ENCODE measurements around the gene FEN1.

The FEN1 gene

DNA sequence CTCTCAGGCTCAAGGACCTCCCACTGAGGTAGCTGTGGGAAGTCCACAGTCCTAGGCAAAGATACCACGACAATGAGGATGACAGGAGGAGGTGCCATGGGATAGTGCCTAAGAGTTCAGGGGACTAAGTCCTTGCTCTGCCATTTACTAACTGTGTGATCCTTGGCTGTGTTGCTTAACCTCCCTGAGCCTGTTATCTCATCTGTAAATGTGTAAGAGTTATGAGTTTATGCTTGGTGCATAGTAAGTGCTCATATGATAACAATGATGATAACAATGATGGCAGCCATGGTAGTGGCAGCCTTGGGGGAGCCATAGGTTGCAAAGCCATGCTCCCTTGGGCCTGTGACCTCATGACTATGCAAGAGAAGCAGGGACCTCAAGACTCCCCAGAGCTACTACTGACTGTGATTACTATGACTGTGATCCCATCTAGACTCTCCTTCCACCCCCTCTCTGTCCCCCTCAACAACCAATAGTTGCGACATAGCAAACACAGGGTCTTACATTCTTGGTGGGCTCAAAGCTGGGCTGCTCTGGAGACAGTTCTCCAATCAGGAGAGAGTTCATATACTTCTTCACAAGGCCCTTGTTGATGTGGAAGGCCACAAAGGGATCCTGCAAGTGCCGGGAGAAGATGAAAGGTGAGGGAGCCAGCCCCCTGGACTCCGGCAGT is 20.2 kb downstream of the FEN1 start:
- 94 to 100% methylated on average over 1 to 4 of the region's 4 CpGs for WGBS, 2 experiments (ENCODE audit: insufficient coverage in 2 of 2)
- peaks cover 69% of the 10 kb centered on the region for H3K36me3 ChIP-seq (ENCODE audit: control insufficient read depth, insufficient read depth, low read length)
- H3K27ac ChIP-seq (ENCODE audit: low read depth, low read length, severe bottlenecking) = no peak overlapping the region
- no peaks in the 10 kb centered on the region for H3K9me3 ChIP-seq (ENCODE audit: control insufficient read depth, low read length)
- no peak overlapping the region for H3K4me3 ChIP-seq (ENCODE audit: extremely low read depth, insufficient read depth, low read length, poor library complexity, severe bottlenecking)
- H3K4me1 ChIP-seq (ENCODE audit: control insufficient read depth, insufficient read depth, low read length, poor library complexity, severe bottlenecking) = peaks cover 10% of the 10 kb centered on the region

- peak overlapping the region; percentile 90 for H3K27ac ChIP-seq (ENCODE audit: low read depth, low read length, severe bottlenecking)
- WGBS, 2 experiments (ENCODE audit: insufficient coverage in 2 of 2) = 75 to 84% methylated on average over 14 to 15 of the region's 16 CpGs
- H3K4me1 ChIP-seq (ENCODE audit: control insufficient read depth, insufficient read depth, low read length, poor library complexity, severe bottlenecking) = peaks cover 16% of the 10 kb centered on the region
- peak overlapping the region; percentile 90 for H3K4me3 ChIP-seq (ENCODE audit: extremely low read depth, insufficient read depth, low read length, poor library complexity, severe bottlenecking)
- H3K9me3 ChIP-seq (ENCODE audit: control insufficient read depth, low read length) = no peaks in the 10 kb centered on the region
- peaks cover 60% of the 10 kb centered on the region for H3K36me3 ChIP-seq (ENCODE audit: control insufficient read depth, insufficient read depth, low read length)
Measured at GRCh38 chr11:61814247-61814957, 21.7 kb downstream of the FEN1 start.

GRCh38 chr11:61814958-61815789 is 22.5 kb downstream of the FEN1 start:
- Histone ChIP-seq H3K9me3 (ENCODE audit: control insufficient read depth, low read length) (no peaks in the 10 kb centered on the region), H3K4me1 (ENCODE audit: control insufficient read depth, insufficient read depth, low read length, poor library complexity, severe bottlenecking) (peaks cover 19% of the 10 kb centered on the region), H3K4me3 (ENCODE audit: extremely low read depth, insufficient read depth, low read length, poor library complexity, severe bottlenecking) (peak overlapping the region; percentile 90), H3K27ac (ENCODE audit: low read depth, low read length, severe bottlenecking) (peak overlapping the region; percentile 95), H3K36me3 (ENCODE audit: control insufficient read depth, insufficient read depth, low read length) (peaks cover 52% of the 10 kb centered on the region)
- WGBS, 2 experiments (ENCODE audit: insufficient coverage in 2 of 2) = 1 to 2% methylated on average over 60 to 62 of the region's 66 CpGs

DNA sequence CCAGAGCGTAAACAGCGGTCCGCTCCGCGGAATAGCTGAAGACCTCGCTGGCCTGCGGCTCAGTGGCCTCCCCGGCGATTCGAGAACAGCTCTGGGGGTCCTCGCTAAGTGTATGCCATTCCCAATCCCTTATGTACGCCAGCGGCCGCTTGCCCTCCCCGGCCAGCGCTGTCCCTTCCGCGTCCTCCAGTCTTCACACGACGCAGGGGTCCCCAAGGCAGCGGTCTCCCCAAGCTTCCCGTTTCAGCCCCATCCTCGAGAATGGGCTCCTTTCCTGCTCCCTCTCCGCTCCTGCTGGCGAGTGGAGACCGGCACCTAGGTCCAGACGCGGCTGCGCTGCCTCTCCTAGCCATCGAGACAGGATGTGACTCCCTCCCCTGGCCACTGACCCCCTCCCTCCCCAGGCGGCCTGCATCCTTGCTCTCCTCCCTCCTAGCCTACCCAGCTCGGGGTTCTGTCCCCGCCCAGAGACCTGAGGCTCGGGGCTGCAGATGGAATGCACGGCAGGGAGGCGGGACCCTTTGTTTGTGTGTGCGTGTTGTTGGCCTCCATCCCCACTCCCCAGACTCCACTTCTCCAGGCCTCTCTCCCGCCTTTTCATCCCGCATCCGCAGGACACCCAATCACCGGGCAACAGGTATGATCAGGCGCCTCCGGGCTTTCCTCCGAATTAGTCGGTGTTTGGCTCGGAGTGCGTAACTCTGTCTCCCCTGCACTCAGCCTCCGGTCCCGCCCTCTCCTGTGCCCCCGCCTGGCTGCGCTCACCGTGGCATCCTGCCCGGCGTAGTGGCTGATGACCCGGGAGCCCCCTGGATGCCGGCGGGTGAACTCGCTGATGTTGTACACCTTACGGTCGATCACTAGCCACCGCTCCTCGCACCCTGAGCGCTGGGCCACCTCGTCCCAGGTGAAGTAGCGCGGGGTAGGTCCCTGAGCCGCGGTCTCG is 23.4 kb downstream of the FEN1 start:
- peaks cover 22% of the 10 kb centered on the region for H3K4me1 ChIP-seq (ENCODE audit: control insufficient read depth, insufficient read depth, low read length, poor library complexity, severe bottlenecking)
- H3K27ac ChIP-seq (ENCODE audit: low read depth, low read length, severe bottlenecking) = peak overlapping the region; percentile 95
- 0% methylated on average over 54 to 60 of the region's 69 CpGs for WGBS, 2 experiments (ENCODE audit: insufficient coverage in 2 of 2)
- no peaks in the 10 kb centered on the region for H3K9me3 ChIP-seq (ENCODE audit: control insufficient read depth, low read length)
- H3K4me3 ChIP-seq (ENCODE audit: extremely low read depth, insufficient read depth, low read length, poor library complexity, severe bottlenecking) = peak overlapping the region; percentile 90
- H3K36me3 ChIP-seq (ENCODE audit: control insufficient read depth, insufficient read depth, low read length) = peaks cover 43% of the 10 kb centered on the region

DNA sequence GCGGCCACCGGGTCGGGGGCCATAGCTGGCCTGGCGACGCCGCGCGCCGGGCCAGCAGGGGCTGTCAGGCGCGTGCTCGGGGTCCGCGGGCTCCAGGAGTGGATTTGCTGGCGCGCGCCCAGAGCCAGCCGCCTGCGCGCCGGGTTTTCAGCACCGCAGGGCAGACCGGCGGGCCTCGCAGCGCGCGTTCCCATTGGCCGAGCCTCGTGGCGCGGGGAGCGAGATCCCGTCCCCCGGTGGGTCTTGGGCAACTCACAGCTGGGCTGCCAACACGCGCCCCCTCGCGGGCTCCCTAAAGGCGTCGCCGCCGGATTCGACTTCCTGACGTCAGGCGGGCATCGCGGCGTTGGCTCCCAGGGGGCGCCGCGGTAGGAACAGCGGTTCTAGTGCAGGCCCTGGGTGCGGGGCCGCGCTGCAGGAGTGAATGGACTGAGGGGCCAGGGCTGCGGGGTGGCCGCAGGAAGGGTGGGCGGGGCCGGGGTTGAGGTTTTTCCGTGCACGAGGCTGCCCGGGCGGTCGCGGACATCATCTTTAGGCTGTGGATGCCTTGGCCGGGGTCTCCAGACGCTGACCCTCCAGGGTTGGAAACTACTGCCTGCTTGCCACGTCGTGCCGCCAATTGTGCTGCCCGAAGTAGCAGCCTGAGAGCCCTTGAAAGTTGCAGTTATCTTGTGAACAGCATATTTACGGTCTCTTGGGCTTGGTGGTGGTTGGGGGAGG is 24.2 kb downstream of the FEN1 start, which contains the start of gene FADS1:
Gene FADS1, minus strand, starts transcription at position 268 of the 720 bp plus-strand sequence. Its CDS starts 74 bp downstream, at position 194.
- Histone ChIP-seq H3K36me3 (ENCODE audit: control insufficient read depth, insufficient read depth, low read length) (peaks cover 38% of the 10 kb centered on the region), H3K27ac (ENCODE audit: low read depth, low read length, severe bottlenecking) (peak within 1 kb of the TSS; percentile 95), H3K4me1 (ENCODE audit: control insufficient read depth, insufficient read depth, low read length, poor library complexity, severe bottlenecking) (peaks cover 22% of the 10 kb centered on the region), H3K9me3 (ENCODE audit: control insufficient read depth, low read length) (no peaks in the 10 kb centered on the region), H3K4me3 (ENCODE audit: extremely low read depth, insufficient read depth, low read length, poor library complexity, severe bottlenecking) (peak within 1 kb of the TSS; percentile 90)
- WGBS, 2 experiments (ENCODE audit: insufficient coverage in 2 of 2) = 0% methylated on average over 55 to 69 of the region's 73 CpGs

DNA sequence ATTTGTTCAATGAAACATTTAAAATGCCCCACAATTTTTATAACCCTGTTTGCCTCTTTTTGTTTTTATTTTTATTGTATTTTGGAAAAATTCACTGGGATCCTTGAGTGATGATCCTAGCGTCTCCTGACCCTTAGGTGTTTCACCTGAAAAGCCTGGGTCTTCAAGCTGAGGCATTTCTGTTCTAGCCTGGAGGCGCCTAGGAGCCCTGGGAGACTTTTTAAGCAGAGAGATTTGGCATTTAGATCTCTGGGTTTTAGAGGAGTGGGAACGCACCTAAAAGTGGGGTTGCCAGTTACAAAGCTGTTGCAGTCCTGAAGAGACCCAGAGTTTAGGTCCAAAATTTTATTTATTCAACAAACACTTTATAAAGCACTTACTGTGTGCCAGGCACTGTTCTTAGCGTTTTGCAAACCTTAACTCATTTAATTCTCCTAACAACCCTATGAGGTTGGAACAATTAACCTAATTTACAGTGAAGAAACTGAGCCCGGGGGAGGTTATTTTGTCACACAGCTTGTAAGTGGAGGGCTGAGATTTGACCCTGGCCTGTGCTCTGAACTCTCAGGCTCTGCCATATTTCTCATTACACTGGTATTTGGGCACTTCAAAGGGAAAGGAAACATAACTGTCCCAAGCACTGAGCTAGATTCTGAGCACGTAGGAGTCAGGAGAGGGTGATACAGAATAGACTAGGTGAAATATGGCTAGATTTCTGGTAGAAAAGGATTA is 24.9 kb downstream of the FEN1 start:
- Histone ChIP-seq H3K27ac (ENCODE audit: low read depth, low read length, severe bottlenecking) (peak overlapping the region; percentile 95), H3K36me3 (ENCODE audit: control insufficient read depth, insufficient read depth, low read length) (peaks cover 35% of the 10 kb centered on the region), H3K4me3 (ENCODE audit: extremely low read depth, insufficient read depth, low read length, poor library complexity, severe bottlenecking) (peak overlapping the region; percentile 90), H3K4me1 (ENCODE audit: control insufficient read depth, insufficient read depth, low read length, poor library complexity, severe bottlenecking) (peaks cover 22% of the 10 kb centered on the region), H3K9me3 (ENCODE audit: control insufficient read depth, low read length) (no peaks in the 10 kb centered on the region)
- 43 to 56% methylated on average over 2 to 3 of the region's 6 CpGs for WGBS, 2 experiments (ENCODE audit: insufficient coverage in 2 of 2)

- no peak overlapping the region for H3K27ac ChIP-seq (ENCODE audit: low read depth, low read length, severe bottlenecking)
- WGBS, 2 experiments (ENCODE audit: insufficient coverage in 2 of 2) = no CpG with 5 or more reads among the region's 2 CpGs
- no peak overlapping the region for H3K4me3 ChIP-seq (ENCODE audit: extremely low read depth, insufficient read depth, low read length, poor library complexity, severe bottlenecking)
- peaks cover 17% of the 10 kb centered on the region for H3K4me1 ChIP-seq (ENCODE audit: control insufficient read depth, insufficient read depth, low read length, poor library complexity, severe bottlenecking)
- H3K36me3 ChIP-seq (ENCODE audit: control insufficient read depth, insufficient read depth, low read length) = peaks cover 23% of the 10 kb centered on the region
- H3K9me3 ChIP-seq (ENCODE audit: control insufficient read depth, low read length) = no peaks in the 10 kb centered on the region
Measured at GRCh38 chr11:61820174-61820573, 27.5 kb downstream of the FEN1 start.

DNA sequence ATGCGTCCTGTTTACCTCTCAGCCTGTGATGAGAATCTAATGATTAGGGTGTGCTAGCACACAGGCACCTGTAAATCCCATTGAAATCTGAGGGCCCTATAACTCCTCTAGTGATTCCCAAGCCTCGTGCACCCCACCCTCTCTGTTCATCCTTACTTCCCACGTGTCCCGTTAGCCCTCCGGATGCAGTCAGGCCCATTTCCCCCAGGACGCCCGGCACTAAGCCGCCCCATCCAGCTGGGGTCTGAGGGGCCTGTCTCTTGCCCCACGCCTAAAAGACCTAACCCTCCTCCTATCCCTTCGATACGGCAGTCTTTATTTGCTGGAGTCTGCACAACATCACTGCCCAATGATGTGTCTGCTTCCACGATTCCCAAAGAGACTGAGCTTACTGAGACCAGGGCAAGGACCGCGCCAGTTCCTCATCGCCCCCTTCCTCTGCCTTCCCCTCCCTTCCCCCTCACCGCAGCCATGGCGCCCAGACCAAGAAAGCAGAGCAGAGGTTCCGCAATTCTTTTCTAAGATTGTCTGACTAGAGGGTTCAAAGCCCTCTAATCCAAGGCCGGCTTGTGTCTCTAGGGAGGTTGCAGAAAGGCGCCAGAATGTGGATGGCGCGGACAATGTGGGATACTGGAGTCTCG is 34.3 kb downstream of the FEN1 start:
- H3K4me3 ChIP-seq (ENCODE audit: extremely low read depth, insufficient read depth, low read length, poor library complexity, severe bottlenecking) = peak overlapping the region; percentile 97
- H3K4me1 ChIP-seq (ENCODE audit: control insufficient read depth, insufficient read depth, low read length, poor library complexity, severe bottlenecking) = peaks cover 26% of the 10 kb centered on the region
- H3K27ac ChIP-seq (ENCODE audit: low read depth, low read length, severe bottlenecking) = peak overlapping the region; percentile 92
- no peaks in the 10 kb centered on the region for H3K9me3 ChIP-seq (ENCODE audit: control insufficient read depth, low read length)
- peaks cover 48% of the 10 kb centered on the region for H3K36me3 ChIP-seq (ENCODE audit: control insufficient read depth, insufficient read depth, low read length)
- 10 to 11% methylated on average over 9 to 17 of the region's 23 CpGs for WGBS, 2 experiments (ENCODE audit: insufficient coverage in 2 of 2)
